ENCODE measurements around the gene REELD1. TPM values are rescaled to one million over a fixed set of nuclear protein-coding genes. Genes with fewer than 3 reads are reported as not detected.

Gene REELD1
- total RNA-seq, 2 donors from 2014 or later = 0.13 TPM; not detected in 1

DNA sequence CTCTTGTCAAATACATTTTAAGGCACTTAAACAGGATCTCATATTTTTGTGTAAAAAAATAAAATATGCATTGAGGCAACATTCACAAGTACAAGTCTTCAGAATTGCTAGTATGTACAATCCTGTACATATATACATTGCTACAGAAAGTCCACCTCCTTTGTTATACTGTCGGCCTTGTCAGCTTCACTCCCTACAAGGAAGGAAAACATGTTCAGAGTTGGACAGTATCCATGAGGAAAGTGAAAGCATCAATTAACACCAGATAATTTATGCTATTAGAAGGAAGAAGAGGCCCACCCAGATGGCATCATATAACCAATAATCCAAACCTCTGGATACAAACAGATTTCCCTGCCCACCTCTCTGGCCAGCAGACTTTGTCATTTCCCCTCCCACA lies 42.0 kb downstream of the REELD1 start:
- no peak overlapping the region for H3K4me3 ChIP-seq (ENCODE audit: low read length)
- WGBS, 2 experiments (ENCODE audit: insufficient coverage in 1 of 2, insufficient read length in 1 of 2) = 90% methylated on average over 1 of the region's 1 CpG; no CpG with 5 or more reads in 1 of the 2 experiments
- H3K9me3 ChIP-seq (ENCODE audit: control insufficient read depth, low read length) = no peaks in the 10 kb centered on the region
- H3K27me3 ChIP-seq (ENCODE audit: control insufficient read depth, insufficient read depth, low read length, poor library complexity, severe bottlenecking) = no peaks in the 10 kb centered on the region
- Mint-ChIP-seq H3K27me3 (ENCODE audit: insufficient read depth) (no peaks in the 10 kb centered on the region), H3K4me3 (no peak overlapping the region), H3K9me3 (no peaks in the 10 kb centered on the region), H3K36me3 (ENCODE audit: low read depth) (no peaks in the 10 kb centered on the region), H3K4me1 (no peaks in the 10 kb centered on the region), H3K27ac (no peak overlapping the region)
- H3K4me1 ChIP-seq (ENCODE audit: control insufficient read depth, insufficient read depth, low read length) = no peaks in the 10 kb centered on the region
- DNase-seq = no peak
- no peaks in the 10 kb centered on the region for H3K36me3 ChIP-seq (ENCODE audit: control insufficient read depth, insufficient read depth, low read length)
- H3K9ac ChIP-seq (ENCODE audit: extremely low read depth, low read length, poor library complexity, severe bottlenecking) = no peak overlapping the region
- no peak overlapping the region for H3K27ac ChIP-seq (ENCODE audit: low read depth, low read length)
- TF ChIP-seq CTCF (conservative IDR thresholded peaks at IDR 0.05) = no peak

DNA sequence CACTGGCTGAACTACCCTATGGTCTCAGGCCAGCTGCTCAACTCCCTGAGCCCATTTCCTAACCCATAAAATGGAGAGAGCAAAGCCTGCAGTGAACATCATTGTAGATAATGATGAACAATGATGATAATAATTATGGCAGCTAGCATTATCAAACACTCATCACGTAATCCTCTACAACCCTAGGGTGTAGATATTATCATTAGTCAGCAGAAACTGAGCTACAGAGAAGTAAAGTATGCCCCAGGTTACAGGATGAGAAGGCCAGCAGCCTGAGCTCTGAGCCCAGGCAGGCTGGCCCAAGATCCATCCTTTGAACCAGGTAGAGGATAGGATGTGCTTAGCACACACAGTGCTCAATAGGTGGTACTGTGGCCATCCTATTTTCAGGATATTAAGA lies 43.2 kb downstream of the REELD1 start:
- no peaks in the 10 kb centered on the region for H3K4me1 Mint-ChIP-seq
- 75% methylated on average over 1 of the region's 1 CpG; no CpG with 5 or more reads in 1 of the 2 experiments for WGBS, 2 experiments (ENCODE audit: insufficient coverage in 1 of 2, insufficient read length in 1 of 2)
- H3K27me3 ChIP-seq (ENCODE audit: control insufficient read depth, insufficient read depth, low read length, poor library complexity, severe bottlenecking) = no peaks in the 10 kb centered on the region
- no peak overlapping the region for H3K27ac Mint-ChIP-seq
- no peaks in the 10 kb centered on the region for H3K36me3 ChIP-seq (ENCODE audit: control insufficient read depth, insufficient read depth, low read length)
- no peak overlapping the region for H3K9ac ChIP-seq (ENCODE audit: extremely low read depth, low read length, poor library complexity, severe bottlenecking)
- no peaks in the 10 kb centered on the region for H3K36me3 Mint-ChIP-seq (ENCODE audit: low read depth)
- no peak for DNase-seq
- no peak overlapping the region for H3K4me3 ChIP-seq (ENCODE audit: low read length)
- H3K9me3 Mint-ChIP-seq = no peaks in the 10 kb centered on the region
- H3K4me1 ChIP-seq (ENCODE audit: control insufficient read depth, insufficient read depth, low read length) = no peaks in the 10 kb centered on the region
- no peak for TF ChIP-seq CTCF (conservative IDR thresholded peaks at IDR 0.05)
- H3K27ac ChIP-seq (ENCODE audit: low read depth, low read length) = no peak overlapping the region
- no peaks in the 10 kb centered on the region for H3K27me3 Mint-ChIP-seq (ENCODE audit: insufficient read depth)
- H3K4me3 Mint-ChIP-seq = no peak overlapping the region
- H3K9me3 ChIP-seq (ENCODE audit: control insufficient read depth, low read length) = no peaks in the 10 kb centered on the region

DNA sequence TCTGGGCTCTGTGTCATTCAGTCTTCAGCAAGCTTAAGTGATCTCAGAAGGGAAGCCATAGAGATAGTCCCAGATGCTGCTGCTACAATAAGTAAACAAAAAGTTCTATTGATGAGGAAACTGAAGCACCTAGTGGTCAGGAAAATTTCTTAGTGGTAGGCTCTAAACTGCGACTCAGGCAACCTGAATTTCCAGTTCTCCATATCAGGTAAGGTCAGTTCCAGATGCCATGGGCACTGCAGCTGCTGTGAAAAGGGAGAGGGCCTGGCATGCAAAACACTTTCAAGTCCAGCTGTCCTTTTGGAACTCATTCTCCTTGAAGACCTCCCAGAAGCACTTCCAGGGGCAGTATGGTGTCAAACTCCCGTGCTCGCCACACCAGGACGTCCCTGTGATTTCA lies 46.2 kb downstream of the REELD1 start:
- no peak for DNase-seq
- Histone ChIP-seq H3K36me3 (ENCODE audit: control insufficient read depth, insufficient read depth, low read length) (no peaks in the 10 kb centered on the region), H3K4me1 (ENCODE audit: control insufficient read depth, insufficient read depth, low read length) (no peaks in the 10 kb centered on the region), H3K4me3 (ENCODE audit: low read length) (no peak overlapping the region), H3K27ac (ENCODE audit: low read depth, low read length) (no peak overlapping the region), H3K9ac (ENCODE audit: extremely low read depth, low read length, poor library complexity, severe bottlenecking) (no peak overlapping the region), H3K27me3 (ENCODE audit: control insufficient read depth, insufficient read depth, low read length, poor library complexity, severe bottlenecking) (no peaks in the 10 kb centered on the region), H3K9me3 (ENCODE audit: control insufficient read depth, low read length) (no peaks in the 10 kb centered on the region)
- no peaks in the 10 kb centered on the region for H3K4me1 Mint-ChIP-seq
- H3K4me3 Mint-ChIP-seq = no peak overlapping the region
- H3K27me3 Mint-ChIP-seq (ENCODE audit: insufficient read depth) = no peaks in the 10 kb centered on the region
- WGBS, 2 experiments (ENCODE audit: insufficient coverage in 1 of 2, insufficient read length in 1 of 2) = 93 to 96% methylated on average over 4 of the region's 4 CpGs
- TF ChIP-seq CTCF (conservative IDR thresholded peaks at IDR 0.05) = no peak
- H3K9me3 Mint-ChIP-seq = no peaks in the 10 kb centered on the region
- H3K36me3 Mint-ChIP-seq (ENCODE audit: low read depth) = no peaks in the 10 kb centered on the region
- no peak overlapping the region for H3K27ac Mint-ChIP-seq

Measured in endodermal cell (in vitro differentiated cells).